Activated gamma-delta T cell treated with anti-CD3 and anti-CD28 coated beads, Interleukin-2, amount 50 U/mL, for 16 hours (primary cell): ENCODE measurements around the gene LAGE3.
A peak's percentile ranks its signal among the peaks of the same experiment; 100 is the strongest.

Source experiments
- DNase-seq: peaks from one replicate; pipeline ENCODE4 v3.0.0-alpha.2; 2020; ENCODE audit warnings: low read depth

The LAGE3 gene

GRCh38 chrX:154435171-154435733 lies 43.8 kb downstream of the LAGE3 start:
- no peak for DNase-seq

GRCh38 chrX:154434394-154435168 lies 44.5 kb downstream of the LAGE3 start:
- DNase-seq = no peak

GRCh38 chrX:154433605-154434004 lies 45.5 kb downstream of the LAGE3 start:
- no peak for DNase-seq

GRCh38 chrX:154432210-154432609 lies 46.9 kb downstream of the LAGE3 start:
- DNase-seq = no peak

GRCh38 chrX:154431341-154431740 lies 47.7 kb downstream of the LAGE3 start:
- DNase-seq = no peak

- DNase-seq = no peak
These were observed 48.2 kb downstream of the LAGE3 start for GRCh38 chrX:154430916-154431315.

GRCh38 chrX:154430479-154430878 lies 48.6 kb downstream of the LAGE3 start:
- no peak for DNase-seq

- DNase-seq = no peak
These were observed 49.4 kb downstream of the LAGE3 start for GRCh38 chrX:154429711-154430110.

GRCh38 chrX:154428176-154429171 lies 50.6 kb downstream of the LAGE3 start, which contains the start of gene ATP6AP1:
Gene ATP6AP1 (plus strand): TSS chrX:154428677. CDS start chrX:154428693, 16 bp downstream.
- DNase-seq = peak; percentile 80
